Smooth muscle cell (in vitro differentiated cells): ENCODE data around the gene DRGX. TPM values are rescaled to one million over a fixed set of nuclear protein-coding genes. Genes with fewer than 3 reads are reported as not detected.

Experiments used
- DNase-seq: peaks from one replicate; lab custom pipeline; 2025; ENCODE audit not compliant: unreplicated experiment; lab: John Stamatoyannopoulos, UW
- H2AFZ ChIP-seq: fragments of 200-600 bp; sonication (generic); 2 replicates; pipeline ENCODE4 v1.6.0; 2016; ENCODE audit warnings: antibody characterized with exemption, low read depth, mild to moderate bottlenecking
- H3F3A ChIP-seq: fragments of 200-600 bp; sonication (generic); 2 replicates; pipeline ENCODE4 v1.6.0; 2017; ENCODE audit warnings: antibody characterized with exemption, low read depth
- H3K27ac ChIP-seq: fragments of 200-600 bp; sonication (generic); 2 replicates; pipeline ENCODE4 v1.5.1; 2016; ENCODE audit warnings: low read depth, mild to moderate bottlenecking
- H3K27me3 ChIP-seq: fragments of 200-600 bp; sonication (generic); 2 replicates; pipeline ENCODE4 v1.6.1; 2016; ENCODE audit warnings: low read depth, mild to moderate bottlenecking
- H3K36me3 ChIP-seq: fragments of 200-600 bp; sonication (generic); 2 replicates; pipeline ENCODE4 v1.5.1; 2016; ENCODE audit warnings: low read depth
- H3K4me1 ChIP-seq: fragments of 200-600 bp; sonication (generic); 2 replicates; pipeline ENCODE4 v1.5.1; 2016; ENCODE audit warnings: low read depth
- H3K4me2 ChIP-seq: fragments of 200-600 bp; sonication (generic); 2 replicates; pipeline ENCODE4 v1.6.0; 2016; ENCODE audit warnings: mild to moderate bottlenecking
- H3K4me3 ChIP-seq: fragments of 200-600 bp; sonication (generic); 2 replicates; pipeline ENCODE4 v1.5.1; 2016; ENCODE audit warnings: mild to moderate bottlenecking
- H3K79me2 ChIP-seq: fragments of 200-600 bp; sonication (generic); 2 replicates; pipeline ENCODE4 v1.6.0; 2016; ENCODE audit warnings: low read depth, mild to moderate bottlenecking
- H3K9ac ChIP-seq: fragments of 200-600 bp; sonication (generic); 2 replicates; pipeline ENCODE4 v1.6.0; 2016; ENCODE audit warnings: low read depth
- H3K9me3 ChIP-seq: fragments of 200-600 bp; sonication (generic); replicated peaks from 2 replicates; pipeline ENCODE4 v1.5.1; 2016; ENCODE audit warnings: low read depth
- H4K20me1 ChIP-seq: fragments of 200-600 bp; sonication (generic); 2 replicates; pipeline ENCODE4 v1.6.0; 2016; ENCODE audit warnings: low read depth
- CTCF ChIP-seq: fragments of 200-600 bp; sonication (generic); IDR thresholded peaks from 2 replicates; pipeline ENCODE4 v1.5.1; 2017; ENCODE audit warnings: borderline replicate concordance, mild to moderate bottlenecking, antibody characterized with exemption; ENCODE audit not compliant: insufficient read depth, poor library complexity, severe bottlenecking
- WGBS: methylation state at CpG from one replicate; pipeline ENCODE4 v1.1.7; 2016; ENCODE audit warnings: low lambda C conversion rate; 5-methylcytosine and 5-hydroxymethylcytosine counted together
- polyA plus RNA-seq: library from polyadenylated mRNA; unstranded; fragments of >200 nt; fragmentation: Nextera tagmentation; extraction: Ambion mirVana; gene quantifications from 2 replicates; pipeline ENCODE4 v1.2.1, GENCODE V29; 2016
- total RNA-seq: library from RNA; depleted of rRNA; stranded (reverse); fragments of >200 nt; gene quantifications from 2 replicates; pipeline ENCODE4 v1.2.3, GENCODE V29; 2014

DRGX gene
- total and polyA plus RNA-seq, 2 experiments from 2014 or later: not detected

DNA sequence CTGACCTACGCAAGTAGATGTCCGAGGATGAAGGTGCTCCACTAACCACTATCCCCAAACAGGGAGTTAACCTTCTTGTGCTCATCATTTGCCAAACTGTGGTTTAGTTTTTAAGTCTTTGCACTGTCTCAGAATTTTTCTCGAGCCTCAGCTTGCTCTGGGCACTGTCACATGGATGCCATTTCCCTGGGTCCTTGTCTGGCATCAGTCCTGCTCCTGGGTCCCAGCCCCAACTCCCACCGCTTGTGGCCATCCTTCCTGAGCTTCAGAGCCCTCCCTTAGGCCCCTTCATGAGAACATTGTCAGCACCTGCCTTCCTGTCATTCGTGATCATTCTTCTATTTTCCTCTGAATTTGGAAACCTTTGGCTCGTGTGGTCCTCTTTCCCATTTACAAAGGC, 63.1 kb downstream of the DRGX start:
- no peak overlapping the region for H3K4me2 ChIP-seq
- H3K4me3 ChIP-seq: no peak overlapping the region
- TF ChIP-seq CTCF: no peak
- no peaks in the 10 kb centered on the region for H3K36me3 ChIP-seq
- H3K27ac ChIP-seq: no peak overlapping the region
- no peaks in the 10 kb centered on the region for H3F3A ChIP-seq
- no peak overlapping the region for H3K9ac ChIP-seq
- H2AFZ ChIP-seq: no peak overlapping the region
- WGBS: 89% methylated on average over 6 of the region's 6 CpGs
- peaks cover 3% of the 10 kb centered on the region for H3K27me3 ChIP-seq
- H3K79me2 ChIP-seq: no peaks in the 10 kb centered on the region
- no peaks in the 10 kb centered on the region for H3K9me3 ChIP-seq
- no peaks in the 10 kb centered on the region for H4K20me1 ChIP-seq
- H3K4me1 ChIP-seq: no peaks in the 10 kb centered on the region
- no peak for DNase-seq

- H3F3A ChIP-seq: no peaks in the 10 kb centered on the region
- no peaks in the 10 kb centered on the region for H4K20me1 ChIP-seq
- no peak overlapping the region for H3K4me2 ChIP-seq
- H3K9ac ChIP-seq: no peak overlapping the region
- no peaks in the 10 kb centered on the region for H3K9me3 ChIP-seq
- TF ChIP-seq CTCF: no peak
- H3K4me3 ChIP-seq: no peak overlapping the region
- no peaks in the 10 kb centered on the region for H3K36me3 ChIP-seq
- no peak overlapping the region for H3K27ac ChIP-seq
- no peaks in the 10 kb centered on the region for H3K4me1 ChIP-seq
- H3K79me2 ChIP-seq: no peaks in the 10 kb centered on the region
- 91% methylated on average over 4 of the region's 4 CpGs for WGBS
- no peak overlapping the region for H2AFZ ChIP-seq
- DNase-seq: no peak
- H3K27me3 ChIP-seq: peaks cover 3% of the 10 kb centered on the region
Measured at GRCh38 chr10:49332333-49332732, 63.6 kb downstream of the DRGX start.

- Histone ChIP-seq H3K4me1 (no peaks in the 10 kb centered on the region), H3K79me2 (no peaks in the 10 kb centered on the region), H3K36me3 (no peaks in the 10 kb centered on the region), H3K4me3 (no peak overlapping the region), H3F3A (no peaks in the 10 kb centered on the region), H3K4me2 (no peak overlapping the region), H3K9me3 (no peaks in the 10 kb centered on the region), H3K9ac (no peak overlapping the region), H4K20me1 (no peaks in the 10 kb centered on the region), H2AFZ (no peak overlapping the region), H3K27me3 (peaks cover 3% of the 10 kb centered on the region), H3K27ac (no peak overlapping the region)
- no peak for DNase-seq
- no peak for TF ChIP-seq CTCF
- 82% methylated on average over 3 of the region's 3 CpGs for WGBS
Measured at GRCh38 chr10:49331431-49331830, 64.5 kb downstream of the DRGX start.

- Histone ChIP-seq H3K4me3 (no peak overlapping the region), H3K36me3 (no peaks in the 10 kb centered on the region), H3K9me3 (no peaks in the 10 kb centered on the region), H3K27me3 (peaks cover 3% of the 10 kb centered on the region), H3K4me1 (no peaks in the 10 kb centered on the region), H3F3A (no peaks in the 10 kb centered on the region), H3K9ac (no peak overlapping the region), H2AFZ (no peak overlapping the region), H3K4me2 (no peak overlapping the region), H3K27ac (no peak overlapping the region), H3K79me2 (no peaks in the 10 kb centered on the region), H4K20me1 (no peaks in the 10 kb centered on the region)
- no peak for DNase-seq
- 96% methylated on average over 5 of the region's 5 CpGs for WGBS
- no peak for TF ChIP-seq CTCF
Measured at GRCh38 chr10:49330127-49330665, 65.7 kb downstream of the DRGX start.
